Choroid plexus epithelial cell (primary cell): ENCODE data around the gene GNG12.

ENCODE experiments used
- DNase-seq: peaks from one replicate; pipeline ENCODE4 v3.0.0-alpha.2; 2010; ENCODE audit warnings: low read depth
- H3K4me3 ChIP-seq: 2 replicates; pipeline ENCODE4 v1.5.1; 2011; ENCODE audit warnings: low read depth, mild to moderate bottlenecking, control low read depth, low read length, moderate library complexity
- TF ChIP-seq, protein P1 (sequence below): conservative IDR thresholded peaks from 2 replicates; pipeline ENCODE4 v1.5.1; 2011; ENCODE audit warnings: low read depth, mild to moderate bottlenecking, control low read depth, inconsistent platforms, low read length, moderate library complexity

Gene GNG12

DNA sequence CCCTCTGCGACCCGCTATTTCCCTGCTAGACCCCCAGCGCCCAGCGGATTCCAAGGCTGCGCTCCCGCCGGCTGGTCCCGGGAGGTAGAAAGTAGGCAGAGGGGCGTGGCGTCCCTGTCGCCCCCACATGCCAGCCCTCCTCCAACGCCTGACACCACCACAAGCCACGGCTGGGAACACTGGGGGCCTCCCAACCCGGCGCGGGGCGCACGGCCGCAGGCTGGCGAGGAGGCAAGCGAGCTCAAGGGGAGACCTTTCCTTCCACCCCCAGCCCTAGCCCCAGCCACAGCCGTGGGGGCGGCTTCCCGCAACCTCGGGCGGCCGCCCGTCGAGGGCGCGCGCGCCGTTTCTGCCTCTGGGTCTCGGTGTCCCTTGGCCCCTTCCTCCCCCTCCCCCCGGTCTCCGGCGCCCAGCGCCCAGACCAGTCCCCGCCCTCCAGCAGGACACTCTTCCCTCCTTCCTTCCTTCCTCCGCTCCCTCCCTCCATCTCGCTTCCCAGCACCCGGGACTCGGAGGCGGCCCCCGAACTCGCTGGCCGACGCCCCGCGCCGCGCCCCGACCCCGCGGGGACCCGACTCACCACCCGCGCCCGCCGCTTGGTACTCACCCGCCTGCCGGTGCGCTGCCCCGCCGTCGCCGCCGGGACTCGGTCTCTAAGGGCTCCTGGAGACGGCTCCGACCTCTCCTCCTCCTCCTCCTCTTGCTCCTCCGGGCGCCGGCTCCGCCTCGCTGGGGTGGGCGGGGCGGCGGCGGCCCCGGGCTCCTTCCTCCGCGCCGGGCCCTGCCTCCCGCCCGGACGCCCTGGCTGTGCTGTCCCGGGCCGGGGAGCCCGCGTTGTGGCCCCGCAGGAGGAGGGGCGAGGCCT, at the start of gene GNG12:
Gene GNG12, minus strand, starts transcription at position 731 of the 865 bp plus-strand sequence. CDS start 125,781 bp downstream, outside the sequence.
- TF ChIP-seq, protein P1, sequence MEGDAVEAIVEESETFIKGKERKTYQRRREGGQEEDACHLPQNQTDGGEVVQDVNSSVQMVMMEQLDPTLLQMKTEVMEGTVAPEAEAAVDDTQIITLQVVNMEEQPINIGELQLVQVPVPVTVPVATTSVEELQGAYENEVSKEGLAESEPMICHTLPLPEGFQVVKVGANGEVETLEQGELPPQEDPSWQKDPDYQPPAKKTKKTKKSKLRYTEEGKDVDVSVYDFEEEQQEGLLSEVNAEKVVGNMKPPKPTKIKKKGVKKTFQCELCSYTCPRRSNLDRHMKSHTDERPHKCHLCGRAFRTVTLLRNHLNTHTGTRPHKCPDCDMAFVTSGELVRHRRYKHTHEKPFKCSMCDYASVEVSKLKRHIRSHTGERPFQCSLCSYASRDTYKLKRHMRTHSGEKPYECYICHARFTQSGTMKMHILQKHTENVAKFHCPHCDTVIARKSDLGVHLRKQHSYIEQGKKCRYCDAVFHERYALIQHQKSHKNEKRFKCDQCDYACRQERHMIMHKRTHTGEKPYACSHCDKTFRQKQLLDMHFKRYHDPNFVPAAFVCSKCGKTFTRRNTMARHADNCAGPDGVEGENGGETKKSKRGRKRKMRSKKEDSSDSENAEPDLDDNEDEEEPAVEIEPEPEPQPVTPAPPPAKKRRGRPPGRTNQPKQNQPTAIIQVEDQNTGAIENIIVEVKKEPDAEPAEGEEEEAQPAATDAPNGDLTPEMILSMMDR, result no peak
- peak within 1 kb of the TSS; percentile 86 for H3K4me3 ChIP-seq
- DNase-seq, result peak; percentile 70

DNA sequence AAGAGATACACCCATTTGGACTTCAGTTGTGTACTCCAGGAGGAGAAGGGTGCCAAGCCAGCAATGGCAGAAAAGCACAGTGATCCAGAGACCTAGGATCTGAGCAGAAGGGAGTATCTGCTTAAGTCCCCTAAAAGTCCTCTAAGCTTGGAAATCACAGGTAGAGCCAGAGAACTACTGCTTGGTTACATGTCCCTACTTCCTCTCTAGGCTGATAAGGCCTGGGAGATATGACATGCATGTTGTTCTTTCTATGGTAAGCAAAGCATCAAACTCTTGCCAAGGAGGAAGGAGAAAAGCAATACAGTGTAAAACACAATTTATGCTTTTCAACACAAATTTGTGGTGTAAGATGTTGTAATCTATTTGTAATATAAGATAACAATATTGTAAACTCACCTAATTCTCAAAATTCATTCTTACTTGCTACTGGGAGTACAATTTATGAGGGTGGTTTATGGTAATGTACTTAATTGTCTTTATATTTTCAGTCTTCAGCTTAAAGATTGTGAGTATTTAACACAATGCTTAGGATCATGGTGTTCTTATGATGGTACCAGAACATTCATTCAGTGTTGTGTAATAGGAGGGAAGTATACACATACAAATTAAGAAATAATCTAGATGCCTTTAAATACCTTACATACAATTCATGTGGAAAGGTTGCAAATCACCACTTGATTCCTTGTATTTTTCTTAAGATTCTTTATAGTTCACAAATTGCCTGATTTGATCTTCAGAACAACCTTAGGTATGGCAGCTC, 49.1 kb upstream of the GNG12 start:
- TF ChIP-seq, protein P1, result no peak
- no peak overlapping the region for H3K4me3 ChIP-seq
- peak; percentile 23 for DNase-seq

DNA sequence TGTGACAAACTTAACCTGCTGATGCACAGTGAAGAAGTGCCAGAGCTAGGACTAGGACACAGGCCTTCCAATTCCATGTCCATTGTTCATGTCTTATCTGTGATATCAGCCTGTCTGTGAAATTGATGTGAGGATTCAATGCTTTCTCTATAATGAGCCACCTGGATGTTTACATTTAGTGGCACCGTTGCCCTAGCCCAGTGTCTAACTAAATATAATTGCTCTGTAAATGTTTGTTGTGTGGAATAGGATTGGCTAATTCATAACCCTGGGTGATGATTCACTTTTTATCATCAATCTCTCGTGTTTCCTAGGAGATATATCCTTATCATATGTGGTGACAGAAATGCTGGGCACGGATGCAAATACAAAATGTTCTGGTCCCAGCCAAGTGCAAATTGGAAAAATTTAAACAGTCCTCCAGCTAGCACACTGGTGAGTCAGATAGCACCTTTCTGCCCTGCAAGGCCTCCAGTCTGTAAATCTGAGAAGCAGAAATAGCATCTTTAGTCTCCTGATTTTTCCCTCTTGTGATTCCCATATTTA, 46.9 kb upstream of the GNG12 start:
- TF ChIP-seq, protein P1, result no peak
- DNase-seq, result peak; percentile 87
- H3K4me3 ChIP-seq, result no peak overlapping the region

- no peak for DNase-seq
- no peak overlapping the region for H3K4me3 ChIP-seq
- TF ChIP-seq, protein P1, result no peak
These were observed 46.2 kb upstream of the GNG12 start for GRCh38 chr1:67879485-67879884.

DNA sequence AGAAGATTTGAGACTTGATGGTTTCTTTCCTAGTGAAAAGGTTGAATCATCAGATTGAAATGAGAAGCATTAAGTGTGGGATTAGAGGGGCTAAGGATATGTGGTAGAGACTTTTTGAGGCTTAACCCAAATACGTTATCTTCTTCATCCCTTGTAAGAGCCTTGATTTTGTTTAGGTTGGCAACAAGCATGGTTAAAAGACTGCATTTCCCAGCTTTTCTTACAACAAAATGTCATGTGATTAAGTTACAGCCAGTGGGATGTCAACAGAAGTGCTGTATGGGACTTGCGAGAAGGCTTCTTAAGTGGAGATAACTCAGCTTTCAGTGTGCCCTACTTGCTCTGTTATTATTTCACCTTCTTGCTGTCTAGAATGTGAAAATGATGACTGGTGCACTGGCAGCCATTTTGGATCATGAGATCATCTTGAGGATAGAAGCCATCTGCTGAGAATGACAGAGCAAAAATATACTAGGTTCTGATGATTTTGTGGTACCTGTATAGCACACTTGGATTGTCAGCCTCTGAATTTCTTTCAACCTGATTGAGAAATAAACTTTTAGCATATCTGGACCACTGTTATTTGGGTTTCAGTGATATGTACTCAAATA, 41.3 kb upstream of the GNG12 start:
- DNase-seq, result peak; percentile 16

DNA sequence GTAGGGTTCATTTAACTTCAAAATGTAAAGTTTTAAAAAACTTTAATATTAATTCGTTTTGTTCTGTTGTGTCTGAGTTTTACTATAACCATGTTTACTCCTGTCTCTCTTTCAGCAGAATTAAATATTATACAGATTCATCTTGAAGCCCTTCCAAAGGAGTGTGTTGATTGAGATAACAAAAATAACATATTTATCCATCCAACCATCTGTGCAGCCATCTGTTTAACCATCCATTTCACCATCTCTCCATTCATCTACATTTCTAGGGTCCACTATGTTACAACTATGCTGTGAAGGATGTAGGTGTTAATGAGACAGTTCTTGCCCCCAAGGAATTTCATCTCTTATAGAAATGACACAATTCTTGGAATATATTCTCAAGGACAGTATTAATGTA, 36.0 kb upstream of the GNG12 start:
- H3K4me3 ChIP-seq, result no peak overlapping the region
- no peak for DNase-seq
- TF ChIP-seq, protein P1, result no peak

More for the DNA sequence above, 41.3 kb upstream of the GNG12 start:
- TF ChIP-seq, protein P1, result no peak
- no peak overlapping the region for H3K4me3 ChIP-seq
